Mucosa of descending colon (tissue), 3 donors: ENCODE results near the gene CBX4. TPM values are rescaled to one million over a fixed set of nuclear protein-coding genes. Genes with fewer than 3 reads are reported as not detected.

Source experiments
- ATAC-seq: fragments of 200-7000 bp; cut with Tn5 transposase; one replicate; pipeline ENCODE4 v1.9.1; 2020; ENCODE audit warnings: mild to moderate bottlenecking, moderate library complexity
- DNase-seq, 3 donors: peaks; one replicate each; pipeline ENCODE4 v3.0.0-alpha.2; 2020
- H3K36me3 ChIP-seq: fragments of 200-600 bp; one replicate; pipeline ENCODE4 v1.8.0; 2021; ENCODE audit warnings: low read depth, mild to moderate bottlenecking
- H3K4me1 ChIP-seq: fragments of 200-600 bp; one replicate; pipeline ENCODE4 v1.8.0; 2021; ENCODE audit warnings: low read depth, mild to moderate bottlenecking
- H3K4me3 ChIP-seq: fragments of 200-600 bp; one replicate; pipeline ENCODE4 v1.8.0; 2021; ENCODE audit warnings: mild to moderate bottlenecking
- H3K9me3 ChIP-seq: fragments of 200-600 bp; one replicate; pipeline ENCODE4 v1.8.0; 2021; ENCODE audit warnings: mild to moderate bottlenecking
- CTCF ChIP-seq: fragments of 200-600 bp; IDR thresholded peaks from one replicate; pipeline ENCODE4 v1.8.0; 2022; ENCODE audit warnings: antibody characterized with exemption, mild to moderate bottlenecking
- intact Hi-C, 2 donors: fragments of 100-400 bp; cut with DNase I in 1 of 2; cut with micrococcal nuclease in 1 of 2; formaldehyde crosslinking; loops; one replicate each; pipeline versions ENCODE4 v1.11.0 to v1.11.1; 2022; cut with DNase I, micrococcal nuclease
- total RNA-seq, 3 donors: library from RNA; stranded (reverse); fragmentation: NEBNext Ultra II Directional in 2 of 3; extraction: Animal tissue kit (Norgen Biotek cat#: 25700) in 2 of 3; gene quantifications; one replicate each; pipeline versions ENCODE4 v1.2.1 to v1.2.4, GENCODE V29; 2021 to 2023
- donor health status: DM: no; HTN: no; CAD: no; lungs with moderate emphysema.
- donor health status: DM: no; HTN: no; CAD: no.
- donor health status: DM: no; HTN: yes; CAD: no.

Gene CBX4
- total RNA-seq, 3 donors from 2014 or later: 10.2 to 14.2 (median 13.2) TPM

- ATAC-seq: no peak
- intact Hi-C loops: no loop called here
- H3K4me1 ChIP-seq: peaks cover 64% of the 10 kb centered on the region
- H3K36me3 ChIP-seq: no peaks in the 10 kb centered on the region
- TF ChIP-seq CTCF: no peak
- no peaks in the 10 kb centered on the region for H3K9me3 ChIP-seq
- peak; percentile 59 to 74 (median 64) for DNase-seq
- H3K4me3 ChIP-seq: peak overlapping the region; percentile 51
These were observed 1.2 kb downstream of the CBX4 start for GRCh38 chr17:79837888-79838521.

GRCh38 chr17:79836972-79837887 lies 2.0 kb downstream of the CBX4 start:
- TF ChIP-seq CTCF: no peak
- Histone ChIP-seq H3K36me3 (no peaks in the 10 kb centered on the region), H3K4me3 (no peak overlapping the region), H3K4me1 (peaks cover 64% of the 10 kb centered on the region), H3K9me3 (no peaks in the 10 kb centered on the region)
- peak; percentile 89 to 94 (median 90) for DNase-seq
- peak; percentile 59 for ATAC-seq
- intact Hi-C loops: no loop called here

- peak in 2 of 3 donors; percentile 43 to 64 for DNase-seq
- TF ChIP-seq CTCF: no peak
- intact Hi-C loops: no loop called here
- Histone ChIP-seq H3K9me3 (no peaks in the 10 kb centered on the region), H3K4me3 (no peak overlapping the region), H3K36me3 (no peaks in the 10 kb centered on the region), H3K4me1 (peaks cover 64% of the 10 kb centered on the region)
- ATAC-seq: no peak
These were observed 2.7 kb downstream of the CBX4 start for GRCh38 chr17:79836510-79836971.

GRCh38 chr17:79835953-79836509 lies 3.2 kb downstream of the CBX4 start:
- Histone ChIP-seq H3K4me1 (peaks cover 63% of the 10 kb centered on the region), H3K36me3 (no peaks in the 10 kb centered on the region), H3K4me3 (no peak overlapping the region), H3K9me3 (no peaks in the 10 kb centered on the region)
- intact Hi-C loops: no loop called here
- peak; percentile 93 for DNase-seq
- peak; percentile 52 for ATAC-seq
- no peak for TF ChIP-seq CTCF

GRCh38 chr17:79835470-79835899 lies 3.8 kb downstream of the CBX4 start:
- peaks cover 61% of the 10 kb centered on the region for H3K4me1 ChIP-seq
- DNase-seq (peak in 2 of 3 donors; percentile 24 to 48), ATAC-seq (no peak)
- no peaks in the 10 kb centered on the region for H3K9me3 ChIP-seq
- no peak overlapping the region for H3K4me3 ChIP-seq
- intact Hi-C loops: no loop called here
- no peak for TF ChIP-seq CTCF
- no peaks in the 10 kb centered on the region for H3K36me3 ChIP-seq
